GM19463 (cell line): ENCODE results near the gene FAM171A1.

Source experiments
- ATAC-seq: cut with Tn5 transposase; IDR thresholded peaks from one replicate; pipeline ENCODE4 v1.9.1; 2021; ENCODE audit warnings: mild to moderate bottlenecking, moderate library complexity; ENCODE audit not compliant: unreplicated experiment

Gene FAM171A1

GRCh38 chr10:15253951-15254807 is 116.9 kb downstream of the FAM171A1 start:
- no peak for ATAC-seq

GRCh38 chr10:15252396-15252795 is 118.7 kb downstream of the FAM171A1 start:
- no peak for ATAC-seq

GRCh38 chr10:15251791-15252380 is 119.2 kb downstream of the FAM171A1 start:
- no peak for ATAC-seq

GRCh38 chr10:15245530-15245929 is 125.6 kb downstream of the FAM171A1 start:
- no peak for ATAC-seq

- ATAC-seq = no peak
These were observed 126.4 kb downstream of the FAM171A1 start for GRCh38 chr10:15244635-15245197.

- no peak for ATAC-seq
These were observed 128.7 kb downstream of the FAM171A1 start for GRCh38 chr10:15242261-15242840.

- no peak for ATAC-seq
These were observed 129.8 kb downstream of the FAM171A1 start for GRCh38 chr10:15241306-15241705.

- ATAC-seq = no peak
These were observed 132.3 kb downstream of the FAM171A1 start for GRCh38 chr10:15238555-15239335.

GRCh38 chr10:15237351-15237750 is 133.7 kb downstream of the FAM171A1 start:
- no peak for ATAC-seq

GRCh38 chr10:15236340-15236739 is 134.7 kb downstream of the FAM171A1 start:
- ATAC-seq = no peak

GRCh38 chr10:15232279-15232678 is 138.8 kb downstream of the FAM171A1 start:
- ATAC-seq = no peak

- ATAC-seq = no peak
These were observed 139.7 kb downstream of the FAM171A1 start for GRCh38 chr10:15231426-15231825.

GRCh38 chr10:15230257-15230656 is 140.8 kb downstream of the FAM171A1 start:
- no peak for ATAC-seq

- ATAC-seq = no peak
These were observed 141.8 kb downstream of the FAM171A1 start for GRCh38 chr10:15229268-15229667.

GRCh38 chr10:15228426-15228825 is 142.7 kb downstream of the FAM171A1 start:
- ATAC-seq = no peak

- ATAC-seq = no peak
These were observed 143.3 kb downstream of the FAM171A1 start for GRCh38 chr10:15227611-15228372.

- no peak for ATAC-seq
These were observed 145.6 kb downstream of the FAM171A1 start for GRCh38 chr10:15225511-15225910.

- no peak for ATAC-seq
These were observed 146.1 kb downstream of the FAM171A1 start for GRCh38 chr10:15224948-15225347.

GRCh38 chr10:15223174-15223573 is 147.9 kb downstream of the FAM171A1 start:
- ATAC-seq = no peak

GRCh38 chr10:15222511-15222910 is 148.6 kb downstream of the FAM171A1 start:
- no peak for ATAC-seq
